Thoracic aorta (tissue), 2 donors: ENCODE data around the gene HMGN4. TPM values are rescaled to one million over a fixed set of nuclear protein-coding genes. Genes with fewer than 3 reads are reported as not detected.

ENCODE experiments used
- ATAC-seq: fragments of 150-250 bp; one replicate; pipeline ENCODE4 v1.8.0; 2017; ENCODE audit warnings: low read depth; ENCODE audit not compliant: insufficient number of reproducible peaks, low FRiP score
- DNase-seq: peaks from one replicate; pipeline ENCODE4 v3.0.0-alpha.2; 2020; ENCODE audit warnings: low spot score
- H3K27ac ChIP-seq, 2 donors: fragments of 200-600 bp; sonication (generic); 1 replicate in 1 of 2; 2 replicates in 1 of 2; pipeline ENCODE4 v1.5.1; 2016; ENCODE audit warnings: mild to moderate bottlenecking in 2 of 2, moderate library complexity in 2 of 2
- H3K27me3 ChIP-seq: fragments of 200-600 bp; sonication (generic); replicated peaks from 2 replicates; pipeline ENCODE4 v1.6.0; 2016; ENCODE audit warnings: mild to moderate bottlenecking; ENCODE audit not compliant: insufficient read depth
- H3K36me3 ChIP-seq: fragments of 200-600 bp; sonication (generic); one replicate; pipeline ENCODE4 v1.5.1; 2016
- H3K4me1 ChIP-seq, 2 donors: fragments of 200-600 bp; sonication (generic); 1 replicate in 1 of 2; 2 replicates in 1 of 2; pipeline versions ENCODE4 v1.5.1 to v1.6.0; 2016; ENCODE audit warnings: low read depth in 2 of 2, mild to moderate bottlenecking in 1 of 2; ENCODE audit not compliant: control insufficient read depth in 1 of 2
- H3K4me3 ChIP-seq: fragments of 200-600 bp; sonication (generic); 2 replicates; pipeline ENCODE4 v1.5.1; 2016; ENCODE audit warnings: mild to moderate bottlenecking
- H3K9me3 ChIP-seq: fragments of 200-600 bp; sonication (generic); 2 replicates; pipeline ENCODE4 v1.5.1; 2016
- CTCF ChIP-seq: fragments of 200-600 bp; sonication (generic); IDR thresholded peaks from one replicate; pipeline ENCODE4 v1.5.1; 2019; ENCODE audit warnings: antibody characterized with exemption
- total RNA-seq, 2 donors: library from RNA; depleted of rRNA; stranded (reverse); fragments of >200 nt; gene quantifications; one replicate each; pipeline versions ENCODE4 v1.1.0 to v1.2.3, GENCODE V29; 2016

Gene HMGN4
- 10 to 100 TPM; 41.3 to 45.9 TPM for total RNA-seq

GRCh38 chr6:26537846-26538571 lies at the start of gene HMGN4:
Gene HMGN4, plus strand, starts transcription at chr6:26538366. Its CDS starts 6,841 bp downstream, at chr6:26545207.
- peak; percentile 68 for ATAC-seq
- Histone ChIP-seq H3K4me1 (peaks cover 23 to 62% of the 10 kb centered on the region in 2 donors), H3K27ac (peak within 1 kb of the TSS; percentile 95 to 97), H3K4me3 (peak within 1 kb of the TSS; percentile 93), H3K9me3 (no peaks in the 10 kb centered on the region), H3K36me3 (no peaks in the 10 kb centered on the region), H3K27me3 (no peaks in the 10 kb centered on the region)
- DNase-seq: no peak
- no peak for TF ChIP-seq CTCF

DNA sequence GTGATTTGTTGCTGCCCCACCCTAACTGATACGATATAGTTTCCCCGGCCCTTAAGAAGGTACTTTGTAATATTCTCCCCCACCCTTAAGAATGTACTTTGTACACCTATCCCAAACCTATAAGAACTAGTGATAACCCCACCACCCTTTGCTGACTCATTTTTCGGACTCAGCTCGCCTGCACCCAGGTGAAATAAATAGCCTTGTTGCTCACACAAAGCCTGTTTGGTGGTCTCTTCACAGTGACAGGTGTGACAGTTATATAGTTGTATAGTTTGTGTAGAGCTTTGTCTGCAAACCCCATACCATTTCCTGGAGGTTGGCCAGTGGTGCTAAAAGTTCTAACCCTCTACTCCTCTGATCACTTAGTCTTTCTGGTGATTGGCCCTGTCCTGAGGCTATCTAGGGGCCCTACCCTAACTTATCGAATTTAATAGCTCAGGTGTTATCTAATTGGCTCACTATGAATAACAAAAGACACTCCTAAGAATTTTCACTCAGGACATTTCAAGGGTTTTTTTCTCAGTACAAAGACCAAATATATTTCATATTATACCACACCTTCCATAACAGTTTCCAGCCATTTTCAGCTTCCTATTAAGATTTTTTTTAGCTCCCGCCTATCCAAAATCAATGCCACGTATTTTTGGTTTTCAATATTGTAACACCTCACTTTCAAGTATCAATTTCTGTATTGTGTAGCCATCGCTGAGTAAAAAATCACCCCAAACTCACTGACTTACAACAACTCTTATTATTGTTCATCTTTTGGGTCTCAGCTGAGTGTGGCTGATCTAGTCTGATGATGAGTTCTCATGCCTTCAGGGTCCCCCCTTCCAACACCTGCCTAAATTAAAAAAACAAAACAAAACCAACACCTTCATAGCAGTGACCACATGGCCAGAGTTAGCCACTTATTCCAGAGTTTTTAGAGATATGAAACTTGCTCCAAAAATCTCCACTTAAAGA lies 47.9 kb upstream of the HMGN4 start:
- Histone ChIP-seq H3K36me3 (no peaks in the 10 kb centered on the region), H3K27ac (no peak overlapping the region), H3K9me3 (peaks cover 4% of the 10 kb centered on the region), H3K4me1 (no peaks in the 10 kb centered on the region), H3K4me3 (no peak overlapping the region), H3K27me3 (no peaks in the 10 kb centered on the region)
- no peak for DNase-seq
- no peak for ATAC-seq
- TF ChIP-seq CTCF: no peak

DNA sequence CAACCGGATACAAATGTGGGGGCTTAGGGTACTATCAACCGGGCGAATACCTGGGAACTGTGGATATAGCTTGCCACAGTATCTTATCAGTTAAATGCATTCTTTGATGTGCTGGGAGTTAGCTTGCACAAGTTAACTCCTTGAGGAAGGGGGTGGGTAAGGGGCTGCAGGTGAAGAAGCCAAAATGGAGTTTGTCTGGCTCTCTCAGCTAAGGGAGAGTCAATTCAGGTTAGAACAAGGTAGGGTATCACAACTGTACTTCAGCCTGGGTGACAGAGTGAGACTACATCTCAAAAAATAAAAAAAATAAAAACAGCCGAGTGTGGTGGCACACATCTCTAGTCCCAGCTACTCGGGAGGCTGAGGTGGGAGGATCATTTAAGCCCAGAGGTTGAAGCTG lies 46.6 kb upstream of the HMGN4 start:
- ATAC-seq: no peak
- H3K9me3 ChIP-seq: peaks cover 4% of the 10 kb centered on the region
- no peaks in the 10 kb centered on the region for H3K27me3 ChIP-seq
- no peak overlapping the region for H3K27ac ChIP-seq
- DNase-seq: no peak
- no peak overlapping the region for H3K4me3 ChIP-seq
- H3K4me1 ChIP-seq: no peaks in the 10 kb centered on the region
- H3K36me3 ChIP-seq: no peaks in the 10 kb centered on the region
- TF ChIP-seq CTCF: no peak

DNA sequence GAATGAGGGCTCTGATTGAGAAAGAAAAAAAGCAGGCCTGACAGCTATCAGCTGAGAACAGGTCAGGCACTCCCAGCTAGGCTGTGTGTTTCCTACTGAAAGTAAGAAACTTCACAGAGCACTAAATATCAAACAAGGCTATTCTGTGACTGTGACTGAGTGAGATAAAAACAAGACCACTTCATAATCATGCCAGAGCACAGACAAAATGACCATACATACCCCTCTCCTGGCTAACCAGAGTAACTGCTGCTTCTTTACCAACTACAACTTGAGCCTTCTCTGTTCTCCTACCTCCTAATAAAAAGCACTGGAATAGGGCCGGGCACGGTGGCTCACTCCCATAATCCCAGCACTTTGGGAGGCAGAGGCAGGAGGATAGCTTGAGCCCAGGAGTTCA lies 44.9 kb upstream of the HMGN4 start:
- H3K36me3 ChIP-seq: no peaks in the 10 kb centered on the region
- DNase-seq (no peak), ATAC-seq (no peak)
- H3K4me1 ChIP-seq: no peaks in the 10 kb centered on the region
- no peaks in the 10 kb centered on the region for H3K9me3 ChIP-seq
- no peak overlapping the region for H3K27ac ChIP-seq
- no peaks in the 10 kb centered on the region for H3K27me3 ChIP-seq
- no peak overlapping the region for H3K4me3 ChIP-seq
- TF ChIP-seq CTCF: no peak

- no peaks in the 10 kb centered on the region for H3K4me1 ChIP-seq
- DNase-seq: no peak
- TF ChIP-seq CTCF: no peak
- no peak overlapping the region for H3K4me3 ChIP-seq
- no peak overlapping the region for H3K27ac ChIP-seq
- no peaks in the 10 kb centered on the region for H3K27me3 ChIP-seq
- no peak for ATAC-seq
- no peaks in the 10 kb centered on the region for H3K36me3 ChIP-seq
- H3K9me3 ChIP-seq: no peaks in the 10 kb centered on the region
These were observed 44.0 kb upstream of the HMGN4 start for GRCh38 chr6:26494117-26494516.
